Activated CD8-positive, alpha-beta memory T cell treated with anti-CD3 and anti-CD28 coated beads, Interleukin-2, amount 50 U/mL, for 24 hours (primary cell): ENCODE measurements around the gene DGLUCY.
"Not testable (repeated sequence)": the region's sequence is repeated elsewhere in the genome, so short reads cannot be mapped to it uniquely, and the experiment has no call there.

ENCODE experiments used
- DNase-seq: peaks from one replicate; pipeline ENCODE4 v3.0.0-alpha.2; 2020; ENCODE audit errors: extremely low read depth

The DGLUCY gene

GRCh38 chr14:91257328-91258010, 143.6 kb downstream of the DGLUCY start:
- DNase-seq, result no peak

GRCh38 chr14:91258011-91258618, 144.2 kb downstream of the DGLUCY start:
- DNase-seq, result no peak

GRCh38 chr14:91258876-91259275, 145.0 kb downstream of the DGLUCY start:
- no peak for DNase-seq

- no peak for DNase-seq
Observed at GRCh38 chr14:91261115-91261514, 147.2 kb downstream of the DGLUCY start.

- DNase-seq, result no peak
Observed at GRCh38 chr14:91261986-91262549, 148.2 kb downstream of the DGLUCY start.

- no peak for DNase-seq
Observed at GRCh38 chr14:91263329-91263728, 149.5 kb downstream of the DGLUCY start.

- no peak for DNase-seq
Observed at GRCh38 chr14:91264151-91265150, 150.6 kb downstream of the DGLUCY start.

DNA sequence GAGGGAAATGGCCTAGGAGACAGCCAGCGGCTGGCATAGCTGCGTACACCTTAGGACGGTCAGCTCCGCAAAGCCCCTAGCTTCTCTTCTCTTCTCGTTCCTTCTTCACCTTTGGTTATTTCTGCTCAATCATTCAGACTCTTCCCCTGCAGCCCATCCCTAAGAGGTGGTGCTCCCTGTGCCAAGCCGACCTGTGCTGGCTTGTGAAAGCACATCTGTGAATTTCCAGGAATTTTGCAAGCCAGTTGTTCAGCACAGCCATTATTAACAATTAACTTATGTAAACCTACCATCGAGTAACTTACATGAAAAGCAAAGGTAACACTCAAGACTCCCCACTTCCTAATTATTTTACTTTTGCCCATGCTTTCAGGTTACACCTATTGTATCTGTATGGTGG, 151.5 kb downstream of the DGLUCY start:
- no peak for DNase-seq

DNA sequence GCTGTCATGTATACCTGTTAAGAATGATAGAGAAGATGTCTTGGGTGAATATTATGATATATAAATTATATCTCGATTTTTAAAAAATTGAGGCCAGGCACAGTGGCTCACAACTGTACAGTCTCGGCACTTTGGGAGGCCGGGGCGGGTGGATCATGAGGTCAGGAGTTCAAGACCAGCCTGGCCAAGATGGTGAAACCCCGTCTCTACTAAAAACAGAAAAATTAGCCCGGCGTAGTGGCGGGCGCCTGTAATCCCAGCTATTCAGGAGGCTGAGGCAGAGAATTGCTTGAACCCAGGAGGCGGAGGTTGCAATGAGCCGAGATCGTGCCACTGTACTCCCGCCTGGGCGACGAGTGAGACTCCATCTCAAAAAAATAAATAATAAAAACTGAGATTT, 152.4 kb downstream of the DGLUCY start:
- not testable (repeated sequence) for DNase-seq

DNA sequence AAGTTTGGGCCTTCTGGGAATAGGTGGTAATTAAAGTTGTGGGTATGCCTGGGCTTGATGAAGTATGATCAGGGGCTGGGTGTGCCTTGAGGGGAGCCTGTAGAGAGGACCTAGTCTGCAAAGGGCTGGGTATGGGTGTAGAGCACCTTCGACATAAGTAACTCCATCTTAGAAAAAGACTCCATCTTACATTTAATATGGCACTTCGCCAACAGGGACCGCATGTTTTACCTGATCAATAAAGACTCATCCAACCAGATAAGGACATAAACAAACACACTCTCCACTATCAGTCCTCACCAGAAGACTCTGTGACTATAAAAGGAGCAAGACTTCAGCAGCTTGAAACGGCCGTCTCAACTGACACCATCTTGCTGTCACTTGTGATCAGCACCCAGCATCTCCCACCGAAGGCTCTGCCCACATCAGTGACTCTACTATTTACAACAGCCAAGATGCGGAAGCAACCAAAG, 154.1 kb downstream of the DGLUCY start:
- no peak for DNase-seq

GRCh38 chr14:91269076-91269991, 155.5 kb downstream of the DGLUCY start:
- DNase-seq, result no peak

GRCh38 chr14:91270188-91270587, 156.3 kb downstream of the DGLUCY start:
- DNase-seq, result no peak

DNA sequence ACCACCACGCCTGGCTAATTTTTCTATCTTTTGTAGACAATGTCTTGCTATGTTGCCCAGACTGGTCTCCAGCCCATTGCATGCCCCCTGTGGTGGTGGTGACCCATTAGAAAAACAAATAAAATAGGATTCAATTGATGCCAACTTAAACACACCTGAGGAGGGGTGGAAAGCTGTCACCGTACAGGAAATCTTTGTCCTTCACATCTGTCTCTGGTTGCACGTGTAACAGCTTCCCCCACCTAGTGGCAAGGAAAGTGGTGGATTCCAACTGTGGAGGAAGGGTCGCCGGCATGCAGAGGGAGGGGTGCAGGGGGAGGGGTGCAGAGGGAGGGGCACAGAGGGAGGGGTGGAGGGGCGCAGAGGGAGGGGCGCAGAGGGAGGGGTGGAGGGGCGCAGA, 156.7 kb downstream of the DGLUCY start:
- no peak for DNase-seq

- DNase-seq, result no peak
Observed at GRCh38 chr14:91271639-91272038, 157.8 kb downstream of the DGLUCY start.

DNA sequence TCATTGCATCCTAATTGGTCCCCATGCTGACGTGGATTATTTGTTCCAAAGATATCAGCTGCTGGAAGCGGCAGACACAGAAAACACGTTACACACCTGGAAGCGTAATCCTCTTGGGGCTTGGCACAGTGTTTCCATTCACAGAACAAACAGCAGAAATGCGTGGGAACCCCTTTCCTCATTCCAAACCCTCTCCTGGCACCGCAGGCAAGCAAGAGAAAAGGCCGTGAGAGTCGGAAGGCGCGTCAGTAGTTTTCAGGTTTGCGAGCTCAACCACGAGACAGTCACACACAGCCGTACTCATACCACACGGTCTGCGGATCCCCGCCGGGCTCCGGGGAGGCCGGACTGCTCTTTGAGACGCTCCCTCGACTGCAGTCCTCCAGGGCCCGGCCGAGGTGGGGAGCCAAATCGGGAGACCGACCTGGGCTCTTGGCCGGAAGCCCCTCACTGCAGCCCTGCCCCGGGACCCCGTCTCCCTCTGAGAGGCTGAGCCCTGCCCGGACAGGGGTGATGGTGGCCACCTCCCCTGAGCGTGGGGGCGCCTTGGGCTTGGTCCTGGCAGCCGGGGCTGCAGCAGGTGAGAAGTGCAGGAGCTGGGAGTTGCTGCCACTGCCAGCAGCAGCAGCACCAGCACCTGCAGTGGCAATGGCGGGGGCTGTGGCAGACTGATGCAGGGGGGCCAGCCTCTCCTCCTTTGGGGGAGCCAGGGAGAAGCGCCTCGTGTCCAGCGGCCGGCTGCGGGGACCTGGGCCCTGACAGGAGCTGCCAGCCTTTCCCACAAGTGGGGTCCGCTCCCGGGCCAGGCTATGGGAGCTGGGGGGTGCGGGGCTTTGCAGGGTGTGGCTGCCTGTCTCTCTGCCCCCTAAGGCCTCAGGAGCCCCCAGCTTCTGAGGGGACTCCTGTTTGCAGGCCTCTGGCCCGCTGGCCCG, 158.7 kb downstream of the DGLUCY start:
- no peak for DNase-seq

DNA sequence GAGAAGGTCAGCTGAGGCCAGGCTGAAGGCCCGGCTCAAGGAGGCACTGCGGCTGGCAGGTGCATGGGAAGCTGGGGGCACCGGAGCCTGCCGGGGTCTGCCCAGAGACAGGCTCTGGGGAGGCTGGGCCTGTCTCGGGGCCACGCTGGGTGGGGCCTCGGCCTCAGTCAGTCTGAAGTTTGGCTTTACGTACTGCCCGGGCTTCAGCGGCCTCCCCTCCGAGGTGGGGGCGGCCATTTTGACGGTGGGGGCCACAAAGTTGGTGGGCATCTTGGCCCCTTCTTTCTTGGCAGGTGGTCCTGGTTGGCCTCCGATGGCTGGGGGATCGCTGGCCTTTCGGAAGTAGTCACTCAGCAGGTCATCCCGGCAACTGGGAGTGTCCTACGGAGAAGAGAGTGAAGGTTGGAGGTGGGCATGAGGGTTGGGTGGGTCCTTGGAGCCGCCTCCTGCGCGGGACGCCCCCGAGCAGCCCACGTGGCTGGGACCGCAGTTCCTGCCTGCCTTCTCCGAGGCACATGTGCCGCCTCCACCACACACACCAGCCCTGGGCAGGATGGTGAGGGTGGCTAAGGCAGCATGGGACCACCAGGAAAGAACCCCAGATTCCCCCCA, 159.5 kb downstream of the DGLUCY start:
- DNase-seq, result no peak

- DNase-seq, result no peak
Observed at GRCh38 chr14:91273885-91274273, 160.0 kb downstream of the DGLUCY start.

GRCh38 chr14:91274796-91275195, 160.9 kb downstream of the DGLUCY start:
- no peak for DNase-seq
